Left colon (tissue), 2 donors: Measurements from ENCODE around the gene MBTD1. TPM values are rescaled to one million over a fixed set of nuclear protein-coding genes. Genes with fewer than 3 reads are reported as not detected.
"Not testable (repeated sequence)": the region's sequence is repeated elsewhere in the genome, so short reads cannot be mapped to it uniquely, and the experiment has no call there.

Experiments used
- ATAC-seq: fragments of 200-7000 bp; cut with Tn5 transposase; one replicate; pipeline ENCODE4 v1.9.1; 2020; ENCODE audit warnings: mild to moderate bottlenecking, moderate library complexity
- DNase-seq, 2 donors: peaks; one replicate each; pipeline ENCODE4 v3.0.0-alpha.2; 2020
- intact Hi-C, 2 donors: fragments of 100-400 bp; cut with DNase I in 1 of 2; cut with micrococcal nuclease in 1 of 2; formaldehyde crosslinking; loops; one replicate each; pipeline versions ENCODE4 v1.11.2 to v1.14.0; 2022; cut with DNase I, micrococcal nuclease
- long read RNA-seq: library from polyadenylated mRNA; unstranded; transcript quantifications from one replicate; pipeline ENCODE4 v2.0.0, GENCODE V29; 2021
- total RNA-seq, 2 donors: library from RNA; stranded (reverse); fragmentation: NEBNext Ultra II Directional; extraction: Animal tissue kit (Norgen Biotek cat#: 25700); gene quantifications; one replicate each; pipeline ENCODE4 v1.2.1, GENCODE V29; 2021
- donor health status: DM: no; HTN: no; CAD: no.
- donor health status: DM: yes; HTN: yes; CAD: no.

The MBTD1 gene
- total RNA-seq, result 10 to 100 TPM; 13.1 to 14.8 TPM
- long read RNA-seq, partial matches to known transcripts, result 1 of 3 reads
- long read RNA-seq, other reads (novel, unspliced or antisense), result 2 of 3 reads

DNA sequence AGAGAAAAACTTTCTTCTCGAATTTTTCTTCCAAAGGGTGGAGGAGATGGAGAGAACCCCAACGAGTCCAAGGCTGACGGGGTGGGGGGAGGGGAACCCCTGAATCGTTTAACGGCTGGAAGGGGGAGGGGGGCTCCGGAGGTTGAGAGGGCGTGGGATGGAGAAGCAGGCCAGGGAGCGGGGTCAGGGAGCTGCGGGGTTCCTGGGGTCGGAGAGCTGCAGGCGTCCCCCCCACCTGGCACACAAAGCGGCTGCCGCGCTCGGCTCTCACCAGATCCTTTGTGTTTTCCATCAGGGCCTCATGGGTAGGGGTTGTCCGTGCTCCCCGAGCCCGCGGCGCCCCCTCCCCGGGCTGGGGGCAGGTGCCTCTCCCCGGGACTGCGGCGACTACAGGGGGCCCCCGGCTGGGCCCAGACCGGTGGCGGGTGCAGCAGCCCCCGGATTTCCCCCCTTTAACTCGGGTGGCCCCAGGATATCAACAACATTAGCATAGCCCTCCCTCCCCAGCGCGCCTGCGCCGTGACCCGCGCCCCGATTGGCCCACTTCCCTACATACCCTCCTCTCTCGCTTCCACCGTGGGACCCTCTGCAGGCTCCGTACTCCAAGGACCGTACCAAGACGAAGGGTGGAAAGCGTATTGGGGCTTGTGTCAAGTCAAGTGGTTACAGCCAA is at the start of gene MBTD1:
Gene MBTD1, minus strand, starts transcription at position 486 of the 673 bp plus-strand sequence. CDS start 34,888 bp downstream, outside the sequence.
- ATAC-seq (peak; percentile 80), DNase-seq (peak; percentile 95 to 96)
- intact Hi-C loops, result no loop called here

DNA sequence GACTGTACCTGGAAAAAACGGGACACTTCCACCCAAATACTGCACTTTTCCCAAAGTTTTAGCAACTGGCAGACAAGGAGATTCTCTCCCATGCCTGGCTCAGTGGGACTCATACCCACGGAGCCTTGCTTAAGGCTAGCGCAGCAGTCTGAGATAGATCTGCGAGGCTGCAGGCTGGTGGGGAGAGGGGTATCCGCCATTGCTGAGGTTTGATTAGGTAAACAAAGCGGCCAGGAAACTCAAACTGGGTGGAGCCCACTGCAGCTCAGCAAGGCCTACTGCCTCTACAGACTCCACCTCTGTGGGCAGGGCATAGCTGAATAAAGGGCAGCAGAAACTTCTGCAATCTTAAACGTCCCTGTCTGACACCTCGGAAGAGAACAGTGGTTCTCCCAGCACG is 45.3 kb upstream of the MBTD1 start:
- intact Hi-C loops, result no loop called here
- no peak for DNase-seq

DNA sequence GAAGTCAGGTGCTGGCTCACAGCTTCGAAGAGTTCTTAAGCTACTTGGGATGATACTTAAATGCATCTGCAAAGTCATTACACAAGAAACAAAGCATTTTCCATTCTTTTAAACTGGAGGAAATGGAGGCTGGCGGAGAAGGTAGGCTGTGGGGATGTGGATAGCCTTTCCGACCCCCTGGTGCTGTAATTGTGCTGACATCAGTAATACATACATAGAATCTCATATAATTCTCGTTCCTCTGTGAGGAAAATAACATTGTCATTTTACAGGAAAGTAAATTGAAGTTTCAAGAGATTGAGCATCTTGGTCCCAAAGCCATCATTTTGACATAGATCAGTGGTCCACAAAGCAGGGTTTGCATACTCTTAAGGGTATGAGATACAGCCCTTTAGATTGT is 40.0 kb upstream of the MBTD1 start:
- no peak for ATAC-seq
- intact Hi-C loops, result no loop called here
- DNase-seq, result no peak

More for the DNA sequence above, 45.3 kb upstream of the MBTD1 start:
- no peak for ATAC-seq

DNA sequence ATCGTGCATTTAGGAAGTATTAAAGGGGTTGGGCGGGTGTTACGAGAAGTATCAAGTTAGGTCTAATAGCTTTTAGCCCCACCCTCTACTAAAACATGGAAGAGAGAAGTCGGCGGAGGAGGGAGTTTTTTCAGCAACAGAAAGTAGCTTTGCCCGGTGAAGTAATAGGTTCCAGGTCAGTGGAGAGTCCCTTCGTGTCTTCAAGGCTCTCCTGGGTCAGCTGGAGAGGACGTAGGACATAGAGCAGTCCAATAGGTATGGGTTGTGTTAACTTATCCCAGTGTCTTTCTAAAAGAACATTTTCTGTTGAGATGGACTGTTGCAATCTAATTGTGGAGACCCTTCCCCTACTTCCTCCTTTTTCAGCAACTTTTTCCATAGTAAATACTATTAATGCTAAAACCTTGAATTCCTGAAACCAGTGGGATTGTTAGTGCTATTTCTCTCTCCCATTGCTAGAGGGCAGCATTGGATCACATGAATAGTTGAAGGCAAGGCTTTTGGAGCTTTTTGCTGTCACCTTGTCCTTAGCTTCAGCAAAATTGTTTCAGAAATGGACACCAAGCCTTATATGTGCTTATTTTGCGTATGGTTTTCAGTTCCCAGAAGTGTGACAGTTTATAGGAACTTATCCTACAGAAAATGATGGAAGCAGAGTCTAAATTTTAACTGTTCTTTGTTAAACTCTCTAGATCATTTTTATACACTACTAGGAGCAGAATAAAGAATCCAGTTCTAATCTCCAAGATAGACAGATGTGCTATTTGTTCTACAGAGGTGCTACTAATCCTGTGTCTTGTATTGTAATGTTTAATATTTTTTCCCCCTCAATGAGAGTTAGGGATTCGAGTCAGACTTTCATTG is 38.9 kb upstream of the MBTD1 start:
- intact Hi-C loops, result no loop called here
- DNase-seq, result no peak
- ATAC-seq, result peak; percentile 43

DNA sequence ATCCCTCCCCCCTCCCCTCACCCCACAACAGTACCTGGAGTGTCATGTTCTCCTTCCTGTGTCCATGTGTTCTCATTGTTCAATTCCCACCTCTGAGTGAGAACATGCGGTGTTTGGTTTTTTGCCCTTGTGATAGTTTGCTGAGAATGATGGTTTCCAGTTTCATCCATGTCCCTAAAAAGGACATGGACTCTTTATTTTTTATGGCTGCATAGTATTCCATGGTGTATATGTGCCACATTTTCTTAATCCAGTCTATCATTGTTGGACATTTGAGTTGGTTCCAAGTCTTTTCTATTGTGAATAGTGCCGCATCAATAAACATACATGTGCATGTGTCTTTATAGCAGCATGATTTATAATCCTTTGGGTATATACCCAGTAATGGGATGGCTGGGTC is 34.5 kb upstream of the MBTD1 start:
- DNase-seq, intact Hi-C loops, ATAC-seq: not testable (repeated sequence)

DNA sequence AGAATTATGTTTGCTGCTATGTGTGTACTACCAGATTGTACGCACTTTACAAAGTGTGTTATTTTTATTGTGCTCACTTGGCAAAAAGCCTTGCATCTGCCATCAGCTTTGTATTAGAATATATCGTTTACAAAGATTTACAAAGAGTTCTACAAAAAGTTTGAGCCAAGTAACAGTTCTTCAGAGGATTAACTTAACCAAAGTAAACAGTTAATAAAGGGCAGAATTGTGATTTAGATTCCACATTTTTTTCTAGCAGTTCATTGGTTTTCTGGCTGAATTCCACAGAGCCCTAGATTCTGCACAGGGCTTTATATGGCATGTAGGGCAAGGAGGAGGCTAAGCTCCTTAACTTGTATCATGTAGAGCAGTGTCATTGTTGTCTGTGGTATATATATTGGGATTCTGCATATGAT is 29.9 kb upstream of the MBTD1 start:
- intact Hi-C loops, result no loop called here
- DNase-seq, result no peak
- ATAC-seq, result no peak

DNA sequence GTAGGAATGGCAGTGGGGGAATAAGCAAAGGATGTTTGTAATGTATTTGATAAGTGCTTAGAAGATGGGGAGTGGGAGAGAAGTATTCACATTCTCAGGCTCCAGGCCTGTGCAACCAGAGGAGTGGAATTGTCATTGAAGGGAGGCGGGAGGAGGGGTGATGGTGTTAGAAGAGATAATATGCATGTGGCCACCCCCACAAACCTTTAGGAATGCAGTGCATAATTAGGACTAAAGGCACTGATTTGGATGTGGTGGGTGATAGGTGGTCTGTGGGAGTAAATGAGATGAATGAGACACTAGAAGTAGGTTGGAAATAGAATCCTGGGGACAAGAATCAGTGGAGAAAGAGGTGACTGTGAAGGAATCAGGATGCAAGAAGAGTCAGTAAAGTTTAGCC is 27.6 kb upstream of the MBTD1 start:
- DNase-seq, result no peak
- no peak for ATAC-seq
- intact Hi-C loops, result no loop called here

DNA sequence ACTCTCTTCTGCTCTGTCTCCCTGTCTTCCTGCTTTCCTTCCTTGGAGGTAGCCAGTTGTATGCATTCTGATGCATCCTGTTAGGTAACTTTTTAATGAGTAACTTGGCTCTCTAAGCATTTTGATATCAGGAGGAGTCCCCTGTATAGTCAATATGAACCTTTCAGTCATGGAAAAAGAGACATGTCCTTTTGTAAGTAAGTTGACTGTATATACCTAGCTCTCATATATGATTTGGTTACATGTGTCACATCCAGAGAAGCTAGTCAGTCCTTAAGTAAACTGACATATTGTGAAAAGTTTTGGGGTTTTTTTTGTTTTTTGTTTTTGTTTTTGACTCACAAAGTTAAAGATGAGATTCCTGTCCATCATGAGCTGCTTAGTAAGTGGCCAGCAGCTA is 19.3 kb upstream of the MBTD1 start:
- intact Hi-C loops, result no loop called here
- no peak for DNase-seq
- no peak for ATAC-seq

DNA sequence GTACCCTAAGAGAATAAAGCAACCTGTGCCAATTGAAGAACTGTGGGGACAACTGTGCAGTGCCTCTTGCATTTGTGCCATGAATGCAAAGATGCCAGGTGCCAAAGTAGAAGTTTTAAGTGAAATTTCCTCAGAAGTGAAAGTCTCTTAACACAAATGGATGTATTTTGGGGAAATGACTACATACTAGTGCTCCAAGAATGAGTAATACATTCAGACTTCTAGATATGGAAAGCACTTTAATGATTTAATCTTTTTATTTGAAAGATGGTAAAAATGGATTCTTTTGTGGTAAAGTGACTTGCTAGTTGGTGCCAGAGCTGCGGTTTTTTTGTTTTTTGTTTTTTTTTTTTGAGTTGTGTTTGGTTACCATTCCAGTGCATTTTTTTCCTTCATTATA is 15.5 kb upstream of the MBTD1 start:
- ATAC-seq (no peak), DNase-seq (no peak)
- intact Hi-C loops, result no loop called here

DNA sequence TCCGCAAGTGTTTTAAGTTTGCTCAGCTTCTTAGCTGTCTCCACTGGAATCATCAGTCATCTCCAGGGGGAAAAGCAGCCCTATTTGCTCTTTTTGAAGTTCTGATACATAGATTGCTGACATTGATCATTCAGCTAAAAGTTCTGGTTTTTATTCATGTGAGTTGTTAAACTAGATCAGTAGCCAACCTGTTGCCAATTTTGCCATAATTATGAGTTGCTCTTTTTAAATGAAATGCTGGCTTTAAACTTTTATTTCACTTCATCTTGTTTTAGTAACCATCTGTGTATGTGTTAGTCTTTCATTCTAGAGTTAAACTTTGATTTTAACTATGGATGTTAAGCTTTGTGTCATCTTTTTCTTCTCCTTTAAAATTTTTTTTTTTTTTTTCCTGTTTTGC is 13.0 kb upstream of the MBTD1 start:
- no peak for ATAC-seq
- DNase-seq, result no peak
- intact Hi-C loops, result no loop called here

DNA sequence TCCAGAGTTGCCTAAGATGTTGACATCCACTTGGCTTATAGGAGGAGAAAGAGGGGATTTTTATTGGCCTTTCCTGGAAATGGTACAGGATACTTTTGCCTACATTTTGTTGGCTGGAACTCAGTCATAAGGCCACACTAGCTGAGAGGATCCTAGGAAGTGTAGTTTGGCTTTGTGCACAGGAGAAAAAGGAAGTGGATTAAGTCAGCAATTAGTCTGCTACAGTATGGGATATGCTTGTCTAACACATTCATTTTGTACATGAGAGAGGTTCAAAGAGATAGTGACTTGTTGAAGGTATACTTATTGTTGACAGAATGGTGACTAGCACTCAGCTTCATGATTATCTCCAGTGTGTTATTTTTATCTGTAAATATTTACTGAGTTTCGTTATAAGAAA is 10.8 kb upstream of the MBTD1 start:
- intact Hi-C loops, result no loop called here
- ATAC-seq, result no peak
- no peak for DNase-seq

DNA sequence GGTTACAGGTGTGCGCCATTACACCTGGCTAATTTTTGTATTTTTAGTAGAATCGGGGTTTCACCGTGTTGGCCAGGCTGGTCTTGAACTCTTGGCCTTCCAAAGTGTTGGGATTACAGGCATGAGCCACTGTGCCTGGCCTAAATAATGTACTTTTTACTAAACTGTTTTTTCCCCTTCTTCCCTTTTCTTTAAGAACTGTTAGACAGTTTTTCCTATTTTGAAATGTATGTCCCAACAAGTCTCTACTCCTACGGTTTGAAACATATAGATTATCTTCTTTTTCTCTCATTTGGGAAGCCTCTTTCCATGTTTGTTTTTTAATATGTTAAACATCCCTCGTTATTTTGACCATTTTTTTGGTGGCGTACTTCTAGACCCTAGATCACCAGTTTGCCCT is 10.1 kb upstream of the MBTD1 start:
- ATAC-seq (no peak), DNase-seq (no peak)
- intact Hi-C loops, result no loop called here

DNA sequence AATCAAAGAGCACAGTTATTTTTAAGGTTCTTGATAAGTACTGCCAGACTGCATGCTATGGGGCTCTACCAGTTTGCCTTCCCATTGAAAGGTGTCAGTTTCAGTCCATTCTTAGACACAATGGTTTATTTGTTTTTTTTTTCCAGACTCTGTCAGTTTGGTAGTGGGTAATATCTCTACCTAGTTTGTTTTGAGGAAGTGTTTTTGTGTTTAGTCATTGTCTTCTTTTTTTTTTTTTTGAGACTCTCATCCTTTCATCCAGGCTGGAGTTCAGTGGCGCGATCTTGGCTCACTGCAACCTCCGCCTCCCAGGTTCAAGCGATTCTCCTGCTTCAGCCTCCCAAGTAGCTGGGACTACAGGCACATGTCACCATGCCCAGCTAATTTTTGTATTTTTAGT is 4.6 kb upstream of the MBTD1 start:
- intact Hi-C loops, DNase-seq, ATAC-seq: not testable (repeated sequence)

DNA sequence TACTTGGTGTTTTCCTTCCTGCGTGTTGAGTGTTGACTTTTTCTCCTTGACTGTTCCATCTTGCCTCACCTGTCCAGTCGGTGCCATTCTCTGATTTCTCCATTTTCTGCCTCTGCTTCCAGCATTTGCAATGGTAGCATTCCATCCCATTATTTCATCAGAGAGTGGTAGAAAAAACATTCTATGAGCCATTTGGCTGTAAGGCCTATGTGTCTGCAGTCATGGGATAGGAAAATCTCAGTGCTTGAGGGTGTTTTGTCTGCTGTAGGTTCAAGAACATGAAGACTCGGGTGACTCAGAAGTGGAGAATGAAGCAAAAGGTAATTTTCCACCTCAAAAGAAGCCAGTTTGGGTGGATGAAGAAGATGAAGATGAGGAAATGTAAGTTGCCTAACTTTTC is 3.2 kb upstream of the MBTD1 start:
- intact Hi-C loops, result no loop called here
- ATAC-seq, result no peak

DNA sequence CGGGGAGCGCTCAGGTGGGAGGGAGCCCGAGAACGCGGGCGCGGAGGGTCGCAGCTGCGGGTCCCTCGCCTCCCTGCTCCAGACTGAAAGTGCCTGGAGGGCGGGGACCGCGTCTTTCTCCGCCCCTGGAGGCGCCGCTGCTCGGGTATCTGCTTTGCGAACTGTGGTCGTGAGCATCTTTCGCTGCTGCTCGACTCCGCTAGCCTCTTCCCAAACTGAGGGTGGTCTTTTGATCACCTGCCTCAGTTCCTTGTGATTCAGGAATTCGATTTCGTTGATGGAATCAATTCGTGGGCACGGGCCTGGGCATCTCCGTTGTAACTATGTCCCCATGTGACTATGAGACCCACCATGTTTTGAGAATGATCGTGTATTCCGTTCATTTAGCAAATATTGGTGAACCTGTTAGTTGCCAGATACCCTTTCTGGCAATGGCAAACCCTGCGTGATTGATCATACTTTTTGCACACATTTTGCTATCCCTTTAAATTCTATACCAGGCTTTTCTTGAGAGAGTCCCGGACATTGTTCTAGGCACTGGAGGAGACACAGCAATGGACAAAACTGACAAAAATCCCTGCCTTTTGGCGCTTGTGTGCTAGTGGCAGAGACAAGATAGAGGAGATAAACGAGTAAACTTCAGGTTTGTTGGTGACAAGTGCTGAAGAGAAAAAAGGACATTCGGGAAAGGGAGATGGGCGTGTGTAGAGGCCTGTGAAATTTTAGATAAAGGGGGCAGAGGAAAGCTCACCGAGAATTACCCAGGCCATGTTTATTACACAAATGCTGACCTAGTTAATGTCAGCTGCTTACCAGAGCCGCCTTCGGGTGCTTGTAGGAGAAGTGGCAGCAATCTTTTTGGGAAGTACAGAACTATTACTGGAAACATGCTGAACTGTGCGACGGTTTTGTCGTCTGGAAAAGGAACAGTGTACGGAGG is 1.4 kb upstream of the MBTD1 start:
- DNase-seq (no peak), ATAC-seq (no peak)
- intact Hi-C loops, result no loop called here

More for the DNA sequence above, 3.2 kb upstream of the MBTD1 start:
- DNase-seq, result no peak

DNA sequence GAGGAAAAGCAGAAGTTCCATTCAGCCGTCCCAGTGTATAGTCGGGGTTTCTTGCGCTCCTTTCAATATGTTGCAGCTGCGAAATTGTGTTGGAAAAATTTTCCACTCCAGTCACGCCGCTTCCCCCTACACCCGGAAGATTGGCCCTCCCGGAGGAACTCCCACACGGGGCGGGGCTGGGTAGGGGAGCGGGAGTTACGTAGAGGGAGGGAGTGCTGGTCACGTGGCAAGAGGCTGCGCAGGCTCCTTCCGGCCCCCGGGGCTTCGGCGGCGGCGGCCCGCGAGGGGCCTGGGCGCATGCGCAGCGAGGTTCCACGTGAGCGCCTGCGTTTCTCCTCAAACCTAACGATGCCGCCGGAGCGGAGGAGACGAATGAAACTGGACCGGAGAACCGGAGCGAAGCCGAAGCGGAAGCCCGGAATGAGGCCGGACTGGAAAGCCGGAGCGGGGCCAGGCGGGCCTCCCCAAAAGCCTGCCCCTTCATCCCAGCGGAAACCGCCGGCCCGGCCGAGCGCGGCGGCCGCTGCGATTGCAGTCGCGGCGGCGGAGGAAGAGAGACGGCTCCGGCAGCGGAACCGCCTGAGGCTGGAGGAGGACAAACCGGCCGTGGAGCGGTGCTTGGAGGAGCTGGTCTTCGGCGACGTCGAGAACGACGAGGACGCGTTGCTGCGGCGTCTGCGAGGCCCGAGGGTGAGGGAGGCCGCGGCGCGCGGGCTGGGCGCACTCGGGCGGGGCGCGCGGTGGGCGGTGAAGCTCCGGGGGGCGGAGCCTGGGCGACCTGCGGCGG is 581 bp upstream of the MBTD1 start, which contains the start of gene UTP18:
Gene UTP18, plus strand, starts transcription at position 310 of the 787 bp plus-strand sequence. Its CDS starts 39 bp downstream, at position 349.
- ATAC-seq (peak; percentile 89), DNase-seq (peak; percentile 96 to 98)
- intact Hi-C loops, result no loop called here

DNA sequence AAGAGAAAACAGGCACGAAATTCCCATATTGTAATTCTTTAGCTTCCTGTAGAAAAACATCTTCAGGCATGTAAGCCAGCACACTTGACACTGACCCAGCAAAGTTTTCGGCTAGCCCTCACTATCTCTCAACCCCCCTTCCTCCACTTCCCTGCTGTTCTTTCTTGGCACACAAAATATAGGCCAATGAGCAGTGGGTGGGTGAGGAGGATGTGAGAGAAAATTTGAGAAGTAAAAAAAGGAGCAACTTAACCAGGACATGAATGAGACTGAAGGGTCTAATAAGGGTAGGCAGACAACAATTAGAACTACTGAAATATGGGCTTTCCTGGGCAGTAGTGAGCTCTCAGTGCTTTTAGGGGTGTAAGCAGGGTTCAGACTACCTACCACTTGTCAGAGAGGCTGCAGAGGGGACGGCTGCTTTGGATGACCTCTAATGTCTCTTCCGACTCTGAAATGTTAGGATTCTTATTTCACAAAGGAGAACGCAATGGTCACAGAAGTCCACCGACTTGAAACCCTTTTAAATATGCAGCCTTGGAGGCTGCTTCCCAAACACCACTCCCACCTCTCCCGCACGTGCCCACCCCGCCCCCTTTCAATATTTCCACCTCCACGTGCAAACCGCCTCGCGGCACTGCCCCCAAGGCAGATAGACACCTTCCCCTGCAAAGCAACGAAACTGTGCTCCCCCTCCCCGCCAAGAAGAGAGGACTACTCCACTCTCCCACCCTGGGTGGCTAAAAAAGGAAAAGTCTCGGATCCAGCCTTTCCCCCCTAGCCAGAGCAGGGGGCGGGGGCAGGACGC is 889 bp downstream of the MBTD1 start:
- ATAC-seq (no peak), DNase-seq (peak; percentile 46 to 49)
- intact Hi-C loops, result no loop called here
